ENCODE data around the gene ZNF664. TPM values are rescaled to one million over a fixed set of nuclear protein-coding genes. Genes with fewer than 3 reads are reported as not detected.

ZNF664 gene
- total and polyA plus RNA-seq, 2 of the 4 experiments (the other 2 are of a cell fraction), result 29.9 to 32.6 TPM

DNA sequence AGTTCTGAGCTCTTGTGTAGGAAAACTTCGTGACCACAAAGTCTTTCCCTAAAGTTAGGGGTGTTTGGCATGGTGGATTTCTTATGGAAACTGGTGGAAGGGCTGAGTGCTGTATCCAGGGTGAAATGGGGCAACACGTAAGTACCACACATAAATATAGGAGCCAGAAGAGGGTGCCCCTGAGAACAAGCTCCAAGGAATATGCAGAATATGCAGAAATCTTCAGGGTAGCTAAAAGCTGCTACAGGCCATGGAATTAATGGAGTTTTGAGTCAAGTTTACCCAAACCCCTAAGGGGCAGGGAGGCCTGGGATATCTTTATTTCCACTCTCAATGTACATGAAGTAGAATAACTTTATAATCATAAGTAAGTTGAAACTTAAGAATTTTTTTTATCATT lies 44.0 kb downstream of the ZNF664 start:
- Histone ChIP-seq H3K27me3 (ENCODE audit: control insufficient read depth, insufficient read depth, low read length) (no peaks in the 10 kb centered on the region), H3K4me2 (ENCODE audit: low read depth, low read length) (no peak overlapping the region), H2BK5ac (ENCODE audit: low read depth, low read length, poor library complexity, severe bottlenecking) (no peak overlapping the region), H3K56ac (ENCODE audit: extremely low read depth, insufficient read depth, low read length) (no peak overlapping the region), H3K27ac (ENCODE audit: insufficient read depth, low read length) (no peak overlapping the region), H2BK120ac (ENCODE audit: low read depth, low read length) (no peak overlapping the region), H2BK15ac (ENCODE audit: low read depth, low read length) (no peak overlapping the region), H4K5ac (ENCODE audit: low read depth, low read length) (no peak overlapping the region), H4K8ac (ENCODE audit: low read depth in 2 of 2, low read length in 2 of 2) (no peak overlapping the region), H3K23ac (ENCODE audit: low read depth, low read length) (no peak overlapping the region), H2BK20ac (ENCODE audit: low read depth, low read length) (no peak overlapping the region), H3K9me3 (ENCODE audit: control insufficient read depth, insufficient read depth, low read length) (no peaks in the 10 kb centered on the region), H2AK5ac (ENCODE audit: low read depth, low read length) (no peak overlapping the region), H3K9me1 (ENCODE audit: insufficient read depth, low read length) (0 out of 2 replicates have a peak, but pooled peaks cover 3% of the 10 kb centered on the region), H3K18ac (ENCODE audit: low read depth, low read length) (no peak overlapping the region), H3K14ac (replicated peaks; ENCODE audit: low read depth, low read length) (no peak overlapping the region), H3K36me3 (ENCODE audit: control insufficient read depth, insufficient read depth, low read length) (peaks cover 9% of the 10 kb centered on the region), H3K4ac (ENCODE audit: low read depth, low read length) (no peak overlapping the region), H2AFZ (replicated peaks; ENCODE audit: low read length, poor library complexity) (no peak overlapping the region), H3K4me1 (ENCODE audit: control insufficient read depth, insufficient read depth, low read length) (no peaks in the 10 kb centered on the region), H4K91ac (ENCODE audit: insufficient read depth, low read depth, low read length) (no peak overlapping the region), H4K20me1 (ENCODE audit: insufficient read depth, low read length) (no peaks in the 10 kb centered on the region), H3K79me1 (ENCODE audit: low read depth in 1 of 2, low read length in 2 of 2) (no peaks in the 10 kb centered on the region), H2AK9ac (replicated peaks; ENCODE audit: low read depth, low read length, poor library complexity) (no peak overlapping the region), H3K4me3 (ENCODE audit: insufficient read depth, low read depth, low read length) (no peak overlapping the region), H3K9ac (ENCODE audit: low read depth, low read length) (no peak overlapping the region)
- POLR2A ChIA-PET (ENCODE audit: unreplicated experiment), result no interaction called here
- dilution Hi-C loops (cut with HindIII; ENCODE audit: low sequenced_read_pairs, unreplicated experiment), result no loop called here
- ATAC-seq (ENCODE audit: low read depth) (no peak), DNase-seq (no peak)
- CTCF ChIA-PET, result interaction anchor here (1.9 kb wide), 1 partner anchor 15 kb away, joined by 4 read pairs; no protein-coding TSS in a partner anchor
- no CpG with 5 or more reads among the region's 2 CpGs for WGBS, 2 experiments (ENCODE audit: extremely low coverage in 2 of 2, insufficient read length in 1 of 2)
- in situ Hi-C loops (cut with MboI; ENCODE audit: low sequenced_read_pairs), result no loop called here
- no TSS peak for BruUV-seq (replicated peaks)
- intact Hi-C loops (cut with micrococcal nuclease), result no loop called here
- no peak for TF ChIP-seq CHD1 (IDR thresholded peaks at IDR 0.05; ENCODE audit: low read depth, low read length)
- no peak for TF ChIP-seq BHLHE40 (IDR thresholded peaks at IDR 0.05; ENCODE audit: low read depth, low read length)
- no peak for TF ChIP-seq CEBPB (IDR thresholded peaks at IDR 0.05; ENCODE audit: low read depth, low read length)
- TF ChIP-seq NFE2L2 (IDR thresholded peaks at IDR 0.05; ENCODE audit: low read depth, low read length), result no peak
- TF ChIP-seq, protein P1, sequence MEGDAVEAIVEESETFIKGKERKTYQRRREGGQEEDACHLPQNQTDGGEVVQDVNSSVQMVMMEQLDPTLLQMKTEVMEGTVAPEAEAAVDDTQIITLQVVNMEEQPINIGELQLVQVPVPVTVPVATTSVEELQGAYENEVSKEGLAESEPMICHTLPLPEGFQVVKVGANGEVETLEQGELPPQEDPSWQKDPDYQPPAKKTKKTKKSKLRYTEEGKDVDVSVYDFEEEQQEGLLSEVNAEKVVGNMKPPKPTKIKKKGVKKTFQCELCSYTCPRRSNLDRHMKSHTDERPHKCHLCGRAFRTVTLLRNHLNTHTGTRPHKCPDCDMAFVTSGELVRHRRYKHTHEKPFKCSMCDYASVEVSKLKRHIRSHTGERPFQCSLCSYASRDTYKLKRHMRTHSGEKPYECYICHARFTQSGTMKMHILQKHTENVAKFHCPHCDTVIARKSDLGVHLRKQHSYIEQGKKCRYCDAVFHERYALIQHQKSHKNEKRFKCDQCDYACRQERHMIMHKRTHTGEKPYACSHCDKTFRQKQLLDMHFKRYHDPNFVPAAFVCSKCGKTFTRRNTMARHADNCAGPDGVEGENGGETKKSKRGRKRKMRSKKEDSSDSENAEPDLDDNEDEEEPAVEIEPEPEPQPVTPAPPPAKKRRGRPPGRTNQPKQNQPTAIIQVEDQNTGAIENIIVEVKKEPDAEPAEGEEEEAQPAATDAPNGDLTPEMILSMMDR (conservative IDR thresholded peaks at IDR 0.05; ENCODE audit: low read depth, low read length), result no peak
- TF ChIP-seq RFX5 (IDR thresholded peaks at IDR 0.05; ENCODE audit: low read depth, low read length), result no peak
- no peak for TF ChIP-seq RCOR1 (IDR thresholded peaks at IDR 0.05; ENCODE audit: insufficient replicate concordance, low read length)
- TF ChIP-seq POLR2A (IDR thresholded peaks at IDR 0.05; ENCODE audit: low read depth, low read length), result no peak
- TF ChIP-seq, protein P2, sequence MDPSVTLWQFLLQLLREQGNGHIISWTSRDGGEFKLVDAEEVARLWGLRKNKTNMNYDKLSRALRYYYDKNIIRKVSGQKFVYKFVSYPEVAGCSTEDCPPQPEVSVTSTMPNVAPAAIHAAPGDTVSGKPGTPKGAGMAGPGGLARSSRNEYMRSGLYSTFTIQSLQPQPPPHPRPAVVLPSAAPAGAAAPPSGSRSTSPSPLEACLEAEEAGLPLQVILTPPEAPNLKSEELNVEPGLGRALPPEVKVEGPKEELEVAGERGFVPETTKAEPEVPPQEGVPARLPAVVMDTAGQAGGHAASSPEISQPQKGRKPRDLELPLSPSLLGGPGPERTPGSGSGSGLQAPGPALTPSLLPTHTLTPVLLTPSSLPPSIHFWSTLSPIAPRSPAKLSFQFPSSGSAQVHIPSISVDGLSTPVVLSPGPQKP (IDR thresholded peaks at IDR 0.05; ENCODE audit: borderline replicate concordance, low read depth, low read length), result no peak
- TF ChIP-seq RAD21 (IDR thresholded peaks at IDR 0.05; ENCODE audit: low read length), result no peak
- no peak for TF ChIP-seq SMC3 (IDR thresholded peaks at IDR 0.05; ENCODE audit: low read depth, low read length)
- TF ChIP-seq FOS (IDR thresholded peaks at IDR 0.05; ENCODE audit: low read depth, low read length), result no peak
- no peak for TF ChIP-seq MAFK (IDR thresholded peaks at IDR 0.05; ENCODE audit: low read depth, low read length)

Data from IMR-90 (cell line).